ENCODE measurements around the gene LRRC7. TPM values are rescaled to one million over a fixed set of nuclear protein-coding genes. Genes with fewer than 3 reads are reported as not detected.

The LRRC7 gene
- total and polyA plus RNA-seq, 2 of the 8 experiments (the other 6 are each of a cell fraction or from before 2014, with no cell fraction given): 0.03 to 0.17 TPM

GRCh38 chr1:70005386-70006034 is 437.8 kb downstream of the LRRC7 start (continued):
- TF ChIP-seq POLR2A (IDR thresholded peaks at IDR 0.05; ENCODE audit: control extremely low read depth in 1 of 2, low read depth in 2 of 2, low read length in 2 of 2) (no peak), KDM4A (IDR thresholded peaks at IDR 0.05; ENCODE audit: low read depth, low read length, severe bottlenecking) (no peak), SRF (IDR thresholded peaks at IDR 0.05; ENCODE audit: low read depth, low read length) (no peak), ASH2L (IDR thresholded peaks at IDR 0.05; ENCODE audit: low read length) (no peak)
